ENCODE data around the gene AOPEP. TPM values are rescaled to one million over a fixed set of nuclear protein-coding genes. Genes with fewer than 3 reads are reported as not detected.
A peak's percentile ranks its signal among the peaks of the same experiment; 100 is the strongest.

AOPEP gene
- total and polyA plus RNA-seq, 4 donors, result 29.0 to 121 (median 60.0) TPM

DNA sequence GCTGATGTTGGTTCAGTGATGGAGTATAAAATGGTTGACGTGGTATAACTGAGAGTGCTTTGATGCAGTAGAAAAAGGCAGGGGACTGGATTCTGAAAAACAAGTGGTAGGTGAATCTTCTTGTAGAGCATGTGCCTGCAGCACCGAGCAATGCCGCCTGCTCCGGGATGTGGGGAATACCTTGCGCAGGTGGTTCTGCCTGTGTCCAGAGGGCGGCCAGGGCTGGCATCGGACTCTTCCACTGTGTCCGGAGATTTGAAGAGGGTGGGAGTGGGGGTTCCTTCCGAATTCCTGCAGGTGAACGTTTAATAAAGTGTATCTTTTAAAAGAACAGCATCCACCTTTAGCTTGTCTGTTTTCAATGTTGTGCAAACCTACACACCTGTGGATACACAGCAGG is 353.0 kb downstream of the AOPEP start:
- no peak for ATAC-seq (ENCODE audit: insufficient read depth, low FRiP score)
- 81 to 88% methylated on average over 10 of the region's 10 CpGs for WGBS, 2 donors
- peak overlapping the region in 1 of 2 donors; percentile 20 for H3K27ac ChIP-seq (ENCODE audit: low read depth in 1 of 2, low read length in 1 of 2)
- H3K9me3 ChIP-seq (ENCODE audit: control insufficient read depth in 4 of 4, insufficient read depth in 3 of 4, low read length in 3 of 4), result peaks cover 0 to 7% (median 0%) of the 10 kb centered on the region in 4 donors
- H3K9ac ChIP-seq (ENCODE audit: insufficient read depth in 1 of 2, low read length in 2 of 2), result no peak overlapping the region
- H3K36me3 ChIP-seq (ENCODE audit: control insufficient read depth in 4 of 4, insufficient read depth in 4 of 4, low read length in 4 of 4), result peaks cover 6 to 42% (median 35%) of the 10 kb centered on the region in 4 donors
- no peaks in the 10 kb centered on the region for H3K27me3 ChIP-seq (ENCODE audit: control insufficient read depth in 3 of 3, insufficient read depth in 3 of 3, low read length in 2 of 3)
- TF ChIP-seq, protein P1, sequence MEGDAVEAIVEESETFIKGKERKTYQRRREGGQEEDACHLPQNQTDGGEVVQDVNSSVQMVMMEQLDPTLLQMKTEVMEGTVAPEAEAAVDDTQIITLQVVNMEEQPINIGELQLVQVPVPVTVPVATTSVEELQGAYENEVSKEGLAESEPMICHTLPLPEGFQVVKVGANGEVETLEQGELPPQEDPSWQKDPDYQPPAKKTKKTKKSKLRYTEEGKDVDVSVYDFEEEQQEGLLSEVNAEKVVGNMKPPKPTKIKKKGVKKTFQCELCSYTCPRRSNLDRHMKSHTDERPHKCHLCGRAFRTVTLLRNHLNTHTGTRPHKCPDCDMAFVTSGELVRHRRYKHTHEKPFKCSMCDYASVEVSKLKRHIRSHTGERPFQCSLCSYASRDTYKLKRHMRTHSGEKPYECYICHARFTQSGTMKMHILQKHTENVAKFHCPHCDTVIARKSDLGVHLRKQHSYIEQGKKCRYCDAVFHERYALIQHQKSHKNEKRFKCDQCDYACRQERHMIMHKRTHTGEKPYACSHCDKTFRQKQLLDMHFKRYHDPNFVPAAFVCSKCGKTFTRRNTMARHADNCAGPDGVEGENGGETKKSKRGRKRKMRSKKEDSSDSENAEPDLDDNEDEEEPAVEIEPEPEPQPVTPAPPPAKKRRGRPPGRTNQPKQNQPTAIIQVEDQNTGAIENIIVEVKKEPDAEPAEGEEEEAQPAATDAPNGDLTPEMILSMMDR (IDR thresholded peaks at IDR 0.05; ENCODE audit: control extremely low read depth, extremely low read depth), result no peak
- DNase-seq, result no peak
- no peak overlapping the region for H3K4me3 ChIP-seq
- H3K4me1 ChIP-seq (ENCODE audit: control insufficient read depth in 5 of 5, insufficient read depth in 5 of 5, low read length in 5 of 5), result peaks cover 5 to 37% (median 18%) of the 10 kb centered on the region in 5 donors

DNA sequence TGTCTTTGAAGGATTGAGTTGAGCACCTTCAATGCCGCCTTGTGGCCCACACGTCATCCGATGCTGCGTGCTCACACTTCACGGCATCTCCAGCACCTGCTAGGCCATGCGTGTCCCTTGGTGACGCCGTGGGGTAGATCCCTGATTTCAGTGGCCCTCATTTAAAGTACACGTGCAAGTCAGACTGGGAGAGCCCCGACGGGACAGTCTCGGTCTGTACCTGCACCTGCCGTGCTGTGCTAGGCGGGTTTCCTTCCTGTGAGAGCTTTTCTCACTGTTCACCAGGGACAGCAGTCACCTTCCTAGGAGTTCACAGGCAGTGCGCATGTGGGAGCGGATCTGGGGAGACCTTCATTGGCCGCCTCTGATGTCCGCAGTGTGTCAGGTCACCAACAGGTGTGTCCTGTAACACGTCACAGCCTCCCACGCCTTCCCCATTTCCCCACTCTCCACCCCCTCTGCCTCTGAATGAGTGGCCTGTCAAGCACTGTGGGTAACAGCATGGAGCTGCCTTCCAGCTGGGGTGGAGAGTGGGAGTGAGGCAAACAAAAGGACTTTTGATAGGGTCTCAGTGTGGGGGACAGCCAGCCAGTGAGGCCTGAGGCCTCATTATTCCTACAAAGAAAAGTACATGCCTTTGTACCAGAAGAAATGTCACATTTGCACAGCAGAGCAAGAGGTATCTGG is 354.6 kb downstream of the AOPEP start:
- Histone ChIP-seq H3K36me3 (ENCODE audit: control insufficient read depth in 4 of 4, insufficient read depth in 4 of 4, low read length in 4 of 4) (peaks cover 8 to 51% (median 41%) of the 10 kb centered on the region in 4 donors), H3K9ac (ENCODE audit: insufficient read depth in 1 of 2, low read length in 2 of 2) (no peak overlapping the region), H3K4me1 (ENCODE audit: control insufficient read depth in 5 of 5, insufficient read depth in 5 of 5, low read length in 5 of 5) (peaks cover 5 to 37% (median 18%) of the 10 kb centered on the region in 5 donors), H3K4me3 (no peak overlapping the region), H3K27me3 (ENCODE audit: control insufficient read depth in 3 of 3, insufficient read depth in 3 of 3, low read length in 2 of 3) (no peaks in the 10 kb centered on the region), H3K27ac (ENCODE audit: low read depth in 1 of 2, low read length in 1 of 2) (peak overlapping the region; percentile 26 to 42), H3K9me3 (ENCODE audit: control insufficient read depth in 4 of 4, insufficient read depth in 3 of 4, low read length in 3 of 4) (peaks cover 0 to 7% (median 0%) of the 10 kb centered on the region in 4 donors)
- no peak for DNase-seq
- no peak for ATAC-seq (ENCODE audit: insufficient read depth, low FRiP score)
- TF ChIP-seq, protein P1 (IDR thresholded peaks at IDR 0.05; ENCODE audit: control extremely low read depth, extremely low read depth), result no peak
- WGBS, 2 donors, result 93 to 94% methylated on average over 20 of the region's 20 CpGs

DNA sequence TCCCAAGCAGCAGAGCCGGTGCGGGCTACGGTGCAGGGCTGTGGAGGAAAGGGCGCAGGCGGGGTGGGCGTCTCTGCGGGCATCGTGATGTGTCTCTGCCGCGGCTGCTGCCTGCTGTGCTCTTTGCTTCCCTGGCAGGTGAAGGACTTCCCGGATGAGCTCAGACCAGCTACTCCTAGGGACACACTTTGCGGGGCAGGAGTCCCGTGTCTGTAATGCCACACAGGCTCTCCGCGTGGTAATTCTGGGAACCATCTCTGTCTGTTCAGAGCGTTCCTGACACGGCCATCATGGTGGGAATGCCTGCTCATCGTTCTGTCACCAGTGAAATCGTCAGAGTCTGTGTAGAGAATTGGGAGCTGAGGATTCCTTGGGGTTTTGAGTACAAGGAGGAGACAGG is 355.5 kb downstream of the AOPEP start:
- H3K4me3 ChIP-seq, result no peak overlapping the region
- H3K27me3 ChIP-seq (ENCODE audit: control insufficient read depth in 3 of 3, insufficient read depth in 3 of 3, low read length in 2 of 3), result no peaks in the 10 kb centered on the region
- no peak overlapping the region for H3K9ac ChIP-seq (ENCODE audit: insufficient read depth in 1 of 2, low read length in 2 of 2)
- ATAC-seq (ENCODE audit: insufficient read depth, low FRiP score) (no peak), DNase-seq (no peak)
- H3K27ac ChIP-seq (ENCODE audit: low read depth in 1 of 2, low read length in 1 of 2), result no peak overlapping the region
- H3K36me3 ChIP-seq (ENCODE audit: control insufficient read depth in 4 of 4, insufficient read depth in 4 of 4, low read length in 4 of 4), result peaks cover 10 to 58% (median 45%) of the 10 kb centered on the region in 4 donors
- WGBS, 2 donors, result 93 to 95% methylated on average over 19 of the region's 19 CpGs
- H3K4me1 ChIP-seq (ENCODE audit: control insufficient read depth in 5 of 5, insufficient read depth in 5 of 5, low read length in 5 of 5), result peaks cover 5 to 34% (median 18%) of the 10 kb centered on the region in 5 donors
- TF ChIP-seq, protein P1 (IDR thresholded peaks at IDR 0.05; ENCODE audit: control extremely low read depth, extremely low read depth), result no peak
- H3K9me3 ChIP-seq (ENCODE audit: control insufficient read depth in 4 of 4, insufficient read depth in 3 of 4, low read length in 3 of 4), result peaks cover 0 to 7% (median 0%) of the 10 kb centered on the region in 4 donors
